ENCODE measurements around the gene FAAP20. TPM values are rescaled to one million over a fixed set of nuclear protein-coding genes. Genes with fewer than 3 reads are reported as not detected.

FAAP20 gene
- total and polyA plus RNA-seq, 10 of the 15 experiments (the other 5 are each of a cell fraction or from before 2014, with no cell fraction given) = 0.79 to 91.8 (median 20.9) TPM

DNA sequence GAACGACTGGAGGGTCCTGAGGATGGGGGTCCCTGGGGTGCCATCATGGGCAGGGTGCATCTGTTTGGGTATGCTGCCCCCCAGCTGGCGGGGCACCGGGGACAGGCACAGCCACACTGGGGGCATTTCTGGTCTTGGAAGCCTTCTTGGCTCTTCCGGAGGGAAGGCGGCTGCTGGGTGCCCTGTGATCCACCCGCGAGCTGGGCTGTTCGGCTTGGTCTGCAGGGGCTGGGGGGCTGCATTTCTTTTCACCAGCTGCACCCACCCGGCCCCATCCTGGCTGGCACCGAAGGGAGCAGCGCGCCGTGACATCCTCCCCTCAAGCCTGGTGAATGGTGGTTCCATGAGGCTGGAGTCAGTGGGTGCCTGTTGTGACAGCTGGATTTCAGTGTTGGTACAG lies 12.2 kb downstream of the FAAP20 start:
- no peak for DNase-seq (ENCODE audit: low read depth, low spot score)
- Histone ChIP-seq H3K9me3 (replicated peaks; ENCODE audit: control insufficient read depth, insufficient read depth, low read length) (no peaks in the 10 kb centered on the region), H3K27ac (ENCODE audit: control insufficient read depth, insufficient read depth) (no peak overlapping the region), H3K27me3 (replicated peaks in 1 of 2; ENCODE audit: control insufficient read depth in 2 of 2, insufficient read depth in 2 of 2, low read length in 1 of 2) (no peaks in the 10 kb centered on the region), H3K36me3 (ENCODE audit: control insufficient read depth in 2 of 2, insufficient read depth in 2 of 2, low read length in 1 of 2) (no peaks in the 10 kb centered on the region), H3K4me1 (ENCODE audit: control insufficient read depth, insufficient read depth, low read length) (no peaks in the 10 kb centered on the region), H2AFZ (ENCODE audit: control insufficient read depth, low read depth, low read length) (no peak overlapping the region), H3K4me2 (ENCODE audit: control insufficient read depth, insufficient read depth) (no peak overlapping the region), H3K79me2 (ENCODE audit: control insufficient read depth, insufficient read depth, low read length) (no peaks in the 10 kb centered on the region), H4K20me1 (ENCODE audit: control insufficient read depth, insufficient read depth) (no peaks in the 10 kb centered on the region), H3K4me3 (no peak overlapping the region), H3K9ac (ENCODE audit: control insufficient read depth, insufficient read depth, low read length) (no peak overlapping the region)
- ChIA-PET SMC1A (ENCODE audit: uncharacterized antibody, unreplicated experiment) (no interaction called here), RAD21 (ENCODE audit: unreplicated experiment) (no interaction called here), CTCF (no interaction called here), POLR2A (interaction anchor here (1.2 kb wide), 1 partner anchor 13 kb away, joined by 3 read pairs; no protein-coding TSS in a partner anchor)
- no TSS peak for BruUV-seq (replicated peaks)
- TF ChIP-seq KDM1A (IDR thresholded peaks at IDR 0.05; ENCODE audit: borderline replicate concordance) (no peak), ZNF274 (IDR thresholded peaks at IDR 0.05; ENCODE audit: insufficient read depth, insufficient read length) (no peak), REST (IDR thresholded peaks at IDR 0.05; ENCODE audit: low read depth, low read length) (no peak), SRF (IDR thresholded peaks at IDR 0.05; ENCODE audit: low read depth in 2 of 2, low read length in 2 of 2) (no peak), ZBTB4 (CRISPR knock-in tag; IDR thresholded peaks at IDR 0.05) (no peak)
- no peak for ATAC-seq
- WGBS (ENCODE audit: insufficient coverage, insufficient replicate concordance, low lambda C conversion rate, missing lambda C conversion rate) = 90% methylated on average over 13 of the region's 13 CpGs
- no peak for FAIRE-seq
- intact Hi-C loops (cut with micrococcal nuclease; ENCODE audit: unreplicated experiment) (no loop called here), in situ Hi-C loops (cut with MboI) (no loop called here)

Data from GM12878 (cell line).